ENCODE measurements around the gene AUP1. TPM values are rescaled to one million over a fixed set of nuclear protein-coding genes. Genes with fewer than 3 reads are reported as not detected.

The AUP1 gene
- total and polyA plus RNA-seq, 10 of the 15 experiments (the other 5 are each of a cell fraction or from before 2014, with no cell fraction given): 39.1 to 215 (median 138) TPM

DNA sequence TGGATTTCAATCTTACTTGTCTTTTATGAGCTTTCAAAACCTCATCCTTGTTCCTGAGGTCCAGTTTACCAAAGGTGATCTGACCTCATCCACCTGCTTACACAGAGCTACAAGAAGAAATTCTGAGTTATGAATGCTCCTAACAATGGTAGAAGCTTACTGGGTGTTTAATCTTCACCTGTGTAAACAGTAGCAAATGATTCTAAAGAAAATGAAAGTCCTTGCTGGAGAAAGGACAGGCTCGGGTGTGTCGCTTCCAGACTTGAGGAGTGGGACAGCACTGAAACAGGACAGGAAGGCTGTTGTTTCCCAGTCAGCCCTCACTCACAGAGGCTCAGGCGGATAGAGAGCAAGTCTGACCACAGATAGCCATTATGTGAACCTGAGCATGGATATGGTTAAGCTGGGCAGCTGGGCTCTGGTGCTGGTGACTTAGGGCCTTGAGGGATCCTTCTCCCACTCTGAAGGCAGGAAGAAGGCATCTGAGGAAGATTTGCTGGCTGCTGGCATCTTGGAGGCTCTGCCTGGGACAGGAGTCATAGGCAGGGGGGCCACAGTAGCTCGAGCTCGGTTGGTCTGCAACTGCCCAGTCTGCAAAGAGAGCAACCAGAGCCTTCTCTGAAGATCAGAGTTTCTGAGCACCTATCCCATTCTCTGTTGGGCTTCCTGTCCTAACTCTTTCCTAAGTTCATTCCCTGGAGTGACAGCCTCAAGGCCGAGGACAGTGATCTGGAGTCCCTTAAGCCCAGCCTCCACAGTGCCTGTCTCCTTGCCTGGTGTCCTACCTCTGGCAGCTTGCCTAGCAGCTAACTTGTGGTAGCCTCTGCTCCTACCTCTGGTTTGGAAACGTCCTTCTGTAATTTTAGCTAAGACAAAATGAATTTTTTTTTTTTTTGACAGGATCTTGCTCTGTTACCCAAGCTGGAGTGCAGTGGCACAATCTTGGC is 29.1 kb upstream of the AUP1 start:
- no peaks in the 10 kb centered on the region for H3K27me3 ChIP-seq (replicated peaks in 1 of 2; ENCODE audit: control insufficient read depth in 2 of 2, insufficient read depth in 2 of 2, low read length in 1 of 2)
- no peaks in the 10 kb centered on the region; the same call in 2 of the 3 replicates for H3K9me3 ChIP-seq (replicated peaks; ENCODE audit: control insufficient read depth, insufficient read depth, low read length)
- H3K4me2 ChIP-seq (ENCODE audit: control insufficient read depth, insufficient read depth): no peak overlapping the region
- no peaks in the 10 kb centered on the region for H4K20me1 ChIP-seq (ENCODE audit: control insufficient read depth, insufficient read depth)
- H3K79me2 ChIP-seq (ENCODE audit: control insufficient read depth, insufficient read depth, low read length): peaks cover 33% of the 10 kb centered on the region
- H2AFZ ChIP-seq (ENCODE audit: control insufficient read depth, low read depth, low read length): no peak overlapping the region
- H3K27ac ChIP-seq (ENCODE audit: control insufficient read depth, insufficient read depth): no peak overlapping the region
- WGBS (ENCODE audit: insufficient coverage, insufficient replicate concordance, low lambda C conversion rate, missing lambda C conversion rate): 85% methylated on average over 7 of the region's 7 CpGs
- intact Hi-C loops (cut with micrococcal nuclease; ENCODE audit: unreplicated experiment): no loop called here
- FAIRE-seq (no peak), ATAC-seq (no peak), DNase-seq (ENCODE audit: low read depth, low spot score) (no peak)
- ChIA-PET SMC1A (ENCODE audit: uncharacterized antibody, unreplicated experiment) (interaction anchor here (0.6 to 4.8 kb wide), 8 partner anchors 8 to 28 kb away, joined by 3 to 42 read pairs (median 6); no protein-coding TSS in a partner anchor), RAD21 (ENCODE audit: unreplicated experiment) (interaction anchor here (1.1 kb wide), 2 partner anchors 25 to 28 kb away, joined by 3 to 4 read pairs; no protein-coding TSS in a partner anchor), CTCF (interaction anchor here (1.0 to 3.6 kb wide), 7 partner anchors 9 to 30 kb away, joined by 3 to 18 read pairs (median 4); no protein-coding TSS in a partner anchor), POLR2A (interaction anchor here (1.8 to 17.8 kb wide), 2 partner anchors 18 to 19 kb away, joined by 6 to 441 read pairs; no protein-coding TSS in a partner anchor)
- no peak overlapping the region for H3K4me3 ChIP-seq
- H3K36me3 ChIP-seq (ENCODE audit: control insufficient read depth in 2 of 2, insufficient read depth in 2 of 2, low read length in 1 of 2): peaks cover 1 to 11% of the 10 kb centered on the region in 2 experiments; a peak in 2 of 4 replicates
- BruUV-seq (replicated peaks): no TSS peak
- H3K9ac ChIP-seq (ENCODE audit: control insufficient read depth, insufficient read depth, low read length): no peak overlapping the region
- in situ Hi-C loops (cut with MboI): no loop called here
- H3K4me1 ChIP-seq (ENCODE audit: control insufficient read depth, insufficient read depth, low read length): peaks cover 16% of the 10 kb centered on the region
- TF ChIP-seq IKZF2 (IDR thresholded peaks at IDR 0.05) (no peak), ATF3 (IDR thresholded peaks at IDR 0.05; ENCODE audit: borderline replicate concordance, extremely low read depth, low read depth, low read length) (no peak), POLR2AphosphoS5 (IDR thresholded peaks at IDR 0.05; ENCODE audit: low read length) (peak; percentile 29; the same call in 1 of the 2 replicates), SMAD5 (IDR thresholded peaks at IDR 0.05; ENCODE audit: low read depth) (peak; percentile 45; the same call in 1 of the 2 replicates), SIN3A (IDR thresholded peaks at IDR 0.05; ENCODE audit: low read depth, low read length) (no peak), SREBF1 (IDR thresholded peaks at IDR 0.05; ENCODE audit: low read length) (no peak), MYC (IDR thresholded peaks at IDR 0.05; ENCODE audit: insufficient read depth, insufficient read length, insufficient replicate concordance, low read length, severe bottlenecking) (no peak), POLR2A (IDR thresholded peaks at IDR 0.05; ENCODE audit: low read depth, low read length) (peak; percentile 63), NR2C2 (IDR thresholded peaks at IDR 0.05; ENCODE audit: borderline replicate concordance, control insufficient read depth, insufficient read length, low read depth) (no peak)

Data from GM12878 (cell line).